ENCODE data around the gene CD96. TPM values are rescaled to one million over a fixed set of nuclear protein-coding genes. Genes with fewer than 3 reads are reported as not detected.

CD96 gene, protein sequence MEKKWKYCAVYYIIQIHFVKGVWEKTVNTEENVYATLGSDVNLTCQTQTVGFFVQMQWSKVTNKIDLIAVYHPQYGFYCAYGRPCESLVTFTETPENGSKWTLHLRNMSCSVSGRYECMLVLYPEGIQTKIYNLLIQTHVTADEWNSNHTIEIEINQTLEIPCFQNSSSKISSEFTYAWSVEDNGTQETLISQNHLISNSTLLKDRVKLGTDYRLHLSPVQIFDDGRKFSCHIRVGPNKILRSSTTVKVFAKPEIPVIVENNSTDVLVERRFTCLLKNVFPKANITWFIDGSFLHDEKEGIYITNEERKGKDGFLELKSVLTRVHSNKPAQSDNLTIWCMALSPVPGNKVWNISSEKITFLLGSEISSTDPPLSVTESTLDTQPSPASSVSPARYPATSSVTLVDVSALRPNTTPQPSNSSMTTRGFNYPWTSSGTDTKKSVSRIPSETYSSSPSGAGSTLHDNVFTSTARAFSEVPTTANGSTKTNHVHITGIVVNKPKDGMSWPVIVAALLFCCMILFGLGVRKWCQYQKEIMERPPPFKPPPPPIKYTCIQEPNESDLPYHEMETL
- total RNA-seq, result not detected in 2 replicates
- long read RNA-seq, result 0 reads

- no peak within 1 kb of the TSS for H3K4me3 Mint-ChIP-seq
- H3K4me1 Mint-ChIP-seq, result peaks cover 15% of the 10 kb centered on the region
- no peaks in the 10 kb centered on the region for H3K27me3 Mint-ChIP-seq (ENCODE audit: low read depth)
- no peaks in the 10 kb centered on the region for H3K36me3 Mint-ChIP-seq (ENCODE audit: low read depth)
- H3K27ac Mint-ChIP-seq (ENCODE audit: unreplicated experiment), result no peak within 1 kb of the TSS
- no peak for TF ChIP-seq CTCF (conservative IDR thresholded peaks at IDR 0.05)
- DNase-seq (ENCODE audit: low read depth, low spot score), result no peak
- H3K9me3 Mint-ChIP-seq, result no peaks in the 10 kb centered on the region
These were observed at the start of gene CD96 for GRCh38 chr3:111541911-111542483. Gene CD96 (plus strand): TSS chr3:111542197. CDS start chr3:111542249, 52 bp downstream.

DNA sequence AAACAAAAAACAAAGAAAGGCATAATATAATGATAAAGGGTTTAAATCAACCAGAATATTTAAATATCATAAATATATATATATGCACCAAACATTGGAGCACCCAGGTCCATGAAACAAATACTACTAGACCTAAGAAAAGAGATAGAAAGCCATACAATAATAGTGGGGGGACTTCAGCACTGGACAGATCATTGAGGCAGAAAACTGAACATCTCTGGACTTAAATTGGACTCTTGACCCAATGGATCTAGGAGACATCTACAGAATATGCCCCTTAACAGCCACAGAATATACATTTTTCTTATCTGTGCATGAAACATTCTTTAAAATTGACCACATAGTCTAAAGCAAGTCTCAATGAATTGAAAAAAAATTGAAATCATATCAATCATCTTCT is 48.7 kb upstream of the CD96 start:
- Mint-ChIP-seq H3K4me3 (no peak overlapping the region), H3K27me3 (ENCODE audit: low read depth) (no peaks in the 10 kb centered on the region), H3K36me3 (ENCODE audit: low read depth) (peaks cover 3% of the 10 kb centered on the region), H3K4me1 (no peaks in the 10 kb centered on the region), H3K27ac (ENCODE audit: unreplicated experiment) (no peak overlapping the region), H3K9me3 (peaks cover 5% of the 10 kb centered on the region)
- no peak for DNase-seq (ENCODE audit: low read depth, low spot score)
- no peak for TF ChIP-seq CTCF (conservative IDR thresholded peaks at IDR 0.05)

GRCh38 chr3:111496894-111497559 is 45.0 kb upstream of the CD96 start:
- no peaks in the 10 kb centered on the region for H3K36me3 Mint-ChIP-seq (ENCODE audit: low read depth)
- no peaks in the 10 kb centered on the region for H3K4me1 Mint-ChIP-seq
- no peaks in the 10 kb centered on the region for H3K27me3 Mint-ChIP-seq (ENCODE audit: low read depth)
- TF ChIP-seq CTCF (conservative IDR thresholded peaks at IDR 0.05), result no peak
- peaks cover 9% of the 10 kb centered on the region for H3K9me3 Mint-ChIP-seq
- DNase-seq (ENCODE audit: low read depth, low spot score), result no peak
- no peak overlapping the region for H3K4me3 Mint-ChIP-seq
- peak overlapping the region; percentile 66 for H3K27ac Mint-ChIP-seq (ENCODE audit: unreplicated experiment)

- no peaks in the 10 kb centered on the region for H3K36me3 Mint-ChIP-seq (ENCODE audit: low read depth)
- H3K4me3 Mint-ChIP-seq, result no peak overlapping the region
- H3K27me3 Mint-ChIP-seq (ENCODE audit: low read depth), result no peaks in the 10 kb centered on the region
- no peak for TF ChIP-seq CTCF (conservative IDR thresholded peaks at IDR 0.05)
- DNase-seq (ENCODE audit: low read depth, low spot score), result no peak
- no peaks in the 10 kb centered on the region for H3K4me1 Mint-ChIP-seq
- peaks cover 9% of the 10 kb centered on the region for H3K9me3 Mint-ChIP-seq
- H3K27ac Mint-ChIP-seq (ENCODE audit: unreplicated experiment), result no peak overlapping the region
These were observed 44.0 kb upstream of the CD96 start for GRCh38 chr3:111498022-111498421.

DNA sequence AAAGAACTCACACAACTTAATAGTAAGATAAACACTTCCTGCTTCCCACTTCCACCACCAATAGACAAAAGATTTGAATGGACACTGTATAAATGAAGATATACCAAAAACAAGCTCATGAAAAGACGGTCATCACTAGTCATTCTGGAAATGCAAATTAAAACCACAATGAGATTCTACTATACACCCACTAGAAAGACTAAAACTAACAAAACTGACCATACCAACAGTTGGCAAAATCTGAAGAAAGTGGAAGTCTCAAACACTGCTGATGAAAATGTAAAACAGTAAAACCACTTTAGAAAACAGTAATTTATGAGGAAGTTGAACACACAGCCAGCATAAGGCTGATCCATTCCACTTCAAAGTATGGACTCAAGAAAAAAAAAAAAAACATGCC is 35.6 kb upstream of the CD96 start:
- Mint-ChIP-seq H3K36me3 (ENCODE audit: low read depth) (no peaks in the 10 kb centered on the region), H3K4me3 (no peak overlapping the region), H3K27me3 (ENCODE audit: low read depth) (no peaks in the 10 kb centered on the region), H3K9me3 (peaks cover 6% of the 10 kb centered on the region), H3K27ac (ENCODE audit: unreplicated experiment) (no peak overlapping the region), H3K4me1 (no peaks in the 10 kb centered on the region)
- no peak for DNase-seq (ENCODE audit: low read depth, low spot score)
- TF ChIP-seq CTCF (conservative IDR thresholded peaks at IDR 0.05), result no peak
